GM12865 (cell line): Measurements from ENCODE around the gene SNAPC3.
"Not testable (repeated sequence)": the region's sequence is repeated elsewhere in the genome, so short reads cannot be mapped to it uniquely, and the experiment has no call there.

Experiments used
- DNase-seq: peaks from one replicate; pipeline ENCODE4 v3.0.0; 2010; ENCODE audit warnings: low read depth
- H3K4me3 ChIP-seq: 2 replicates; pipeline ENCODE4 v1.5.1; 2011; ENCODE audit warnings: mild to moderate bottlenecking, low read depth, low read length, control low read depth
- CTCF ChIP-seq: IDR thresholded peaks from 2 replicates; pipeline ENCODE4 v1.5.1; 2011; ENCODE audit warnings: low read length, control low read depth, low read depth, inconsistent platforms; ENCODE audit not compliant: insufficient read depth; ENCODE audit errors: missing control alignments

Gene SNAPC3

DNA sequence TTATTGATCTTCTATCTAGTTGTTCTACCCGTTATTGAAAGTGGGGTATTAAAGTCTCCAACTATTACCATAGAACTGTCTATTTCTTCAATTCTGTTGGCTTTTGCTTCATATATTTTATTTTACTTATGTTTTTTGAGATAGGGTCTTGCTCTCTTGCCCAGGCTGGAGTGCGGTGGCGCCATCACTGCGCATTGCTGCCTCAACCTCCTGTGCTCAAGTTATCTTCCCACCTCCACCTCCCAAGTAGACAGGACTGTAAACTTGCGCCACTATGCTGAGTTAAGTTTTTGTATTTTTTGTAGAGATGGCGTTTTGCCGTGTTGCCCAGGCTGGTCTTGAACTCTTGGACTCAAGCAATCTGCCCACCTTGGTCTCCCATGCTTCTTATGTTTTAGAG, 16.2 kb downstream of the SNAPC3 start:
- no peak for TF ChIP-seq CTCF
- H3K4me3 ChIP-seq: no peak overlapping the region
- DNase-seq: no peak

DNA sequence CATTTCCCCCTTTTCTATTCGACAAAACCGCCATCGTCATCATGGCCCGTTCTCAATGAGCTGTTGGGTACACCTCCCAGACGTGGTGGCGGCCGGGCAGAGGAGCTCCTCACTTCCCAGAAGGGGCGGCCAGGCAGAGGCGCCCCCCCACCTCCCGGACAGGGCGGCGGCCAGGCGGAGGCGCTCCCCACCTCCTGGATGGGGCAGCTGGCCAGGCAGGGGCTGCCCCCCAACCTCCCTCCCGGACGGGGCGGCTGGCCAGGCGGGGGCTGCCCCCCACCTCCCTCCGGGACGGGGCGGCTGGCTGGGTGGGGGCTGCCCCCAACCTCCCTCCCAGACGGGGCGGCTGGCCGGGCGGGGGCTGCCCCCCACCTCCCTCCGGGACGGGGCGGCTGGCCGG, 19.2 kb downstream of the SNAPC3 start:
- DNase-seq, H3K4me3 ChIP-seq: not testable (repeated sequence)

GRCh38 chr9:15442264-15442663, 19.6 kb downstream of the SNAPC3 start:
- not testable (repeated sequence) for H3K4me3 ChIP-seq, DNase-seq

- DNase-seq: no peak
- no peak overlapping the region for H3K4me3 ChIP-seq
- no peak for TF ChIP-seq CTCF
These were observed 21.5 kb downstream of the SNAPC3 start for GRCh38 chr9:15444141-15444540.

DNA sequence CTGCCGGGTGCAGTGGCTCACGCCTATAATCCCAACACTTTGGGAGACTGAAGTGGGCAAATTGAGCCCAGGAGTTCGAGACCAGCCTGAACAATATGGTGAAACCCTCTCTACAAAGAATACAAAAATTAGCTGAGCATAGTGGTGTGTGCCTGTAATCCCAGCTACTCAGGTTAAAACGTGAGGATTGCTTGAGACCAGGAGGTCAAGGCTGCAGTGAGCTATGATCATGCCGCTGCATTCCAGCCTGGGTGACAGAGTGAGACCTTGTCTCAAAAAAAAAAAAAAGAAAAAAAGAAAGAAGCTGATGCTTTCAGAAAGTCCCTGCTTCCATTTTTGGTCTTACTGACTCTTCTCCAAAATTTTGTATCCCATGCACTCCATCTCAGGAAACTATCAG, 31.3 kb downstream of the SNAPC3 start:
- no peak for DNase-seq
- TF ChIP-seq CTCF: no peak
- no peak overlapping the region for H3K4me3 ChIP-seq

DNA sequence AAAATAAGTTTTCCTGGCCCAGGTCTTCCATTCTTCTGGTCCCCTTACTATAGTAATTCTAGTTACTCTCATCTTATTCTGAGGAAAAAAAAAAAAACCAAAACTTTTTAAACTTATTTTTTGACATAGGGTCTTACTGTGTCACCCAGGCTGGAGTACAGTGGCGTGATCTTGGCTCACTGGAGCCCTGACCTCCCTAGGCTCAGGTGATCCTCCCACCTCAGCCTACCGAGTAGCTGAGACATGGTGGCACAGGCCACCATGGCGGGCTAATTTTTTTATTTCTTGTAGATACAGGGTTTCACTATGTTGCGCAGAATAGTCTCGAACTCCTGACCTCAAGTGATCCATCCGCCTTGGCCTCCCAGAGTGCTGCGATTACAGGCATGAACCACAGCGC, 38.4 kb downstream of the SNAPC3 start:
- no peak for TF ChIP-seq CTCF
- no peak for DNase-seq
- no peak overlapping the region for H3K4me3 ChIP-seq

- H3K4me3 ChIP-seq: no peak overlapping the region
- TF ChIP-seq CTCF: no peak
- no peak for DNase-seq
These were observed 38.9 kb downstream of the SNAPC3 start for GRCh38 chr9:15461601-15462000.

DNA sequence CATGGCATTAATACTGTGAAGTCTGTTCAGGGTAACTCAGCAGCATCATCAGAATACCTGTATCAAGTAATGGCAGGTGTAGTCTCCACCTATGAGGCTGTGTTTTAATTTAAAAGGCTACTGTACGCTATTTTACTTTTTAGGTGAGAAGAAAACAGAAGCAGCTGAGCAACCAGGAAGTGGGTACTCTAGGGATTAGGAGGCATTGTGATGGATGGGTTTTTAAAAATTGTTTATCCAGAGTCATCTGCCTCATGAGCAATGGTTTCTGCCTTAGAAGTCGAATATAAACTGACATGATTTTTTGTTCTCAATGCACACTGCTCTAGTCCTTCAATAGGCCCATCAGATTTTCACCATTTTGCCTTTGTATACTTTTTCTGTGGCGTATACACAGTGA, 45.5 kb downstream of the SNAPC3 start:
- no peak overlapping the region for H3K4me3 ChIP-seq
- no peak for DNase-seq
- no peak for TF ChIP-seq CTCF
